ENCODE measurements around the gene ZCCHC17.

DNA sequence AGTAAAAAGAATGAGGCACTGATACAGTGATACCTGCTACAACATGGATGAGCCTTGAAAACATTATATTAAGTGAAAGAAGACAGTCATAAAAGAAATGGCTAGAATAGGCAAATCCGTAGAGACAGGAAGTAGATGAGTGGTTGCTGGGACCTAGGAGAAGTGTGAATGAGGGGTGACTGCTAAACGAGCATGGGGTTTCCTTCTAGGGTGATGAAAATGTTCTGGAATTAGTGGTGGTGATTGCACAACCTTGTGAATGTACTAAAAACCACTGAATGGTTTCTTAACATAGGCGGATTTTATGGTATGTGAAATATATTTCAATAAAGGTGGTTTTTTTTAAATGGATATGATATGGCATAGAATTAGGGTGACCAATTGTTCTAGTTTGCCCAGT, 103.6 kb downstream of the ZCCHC17 start:
- TF ChIP-seq, protein P1, sequence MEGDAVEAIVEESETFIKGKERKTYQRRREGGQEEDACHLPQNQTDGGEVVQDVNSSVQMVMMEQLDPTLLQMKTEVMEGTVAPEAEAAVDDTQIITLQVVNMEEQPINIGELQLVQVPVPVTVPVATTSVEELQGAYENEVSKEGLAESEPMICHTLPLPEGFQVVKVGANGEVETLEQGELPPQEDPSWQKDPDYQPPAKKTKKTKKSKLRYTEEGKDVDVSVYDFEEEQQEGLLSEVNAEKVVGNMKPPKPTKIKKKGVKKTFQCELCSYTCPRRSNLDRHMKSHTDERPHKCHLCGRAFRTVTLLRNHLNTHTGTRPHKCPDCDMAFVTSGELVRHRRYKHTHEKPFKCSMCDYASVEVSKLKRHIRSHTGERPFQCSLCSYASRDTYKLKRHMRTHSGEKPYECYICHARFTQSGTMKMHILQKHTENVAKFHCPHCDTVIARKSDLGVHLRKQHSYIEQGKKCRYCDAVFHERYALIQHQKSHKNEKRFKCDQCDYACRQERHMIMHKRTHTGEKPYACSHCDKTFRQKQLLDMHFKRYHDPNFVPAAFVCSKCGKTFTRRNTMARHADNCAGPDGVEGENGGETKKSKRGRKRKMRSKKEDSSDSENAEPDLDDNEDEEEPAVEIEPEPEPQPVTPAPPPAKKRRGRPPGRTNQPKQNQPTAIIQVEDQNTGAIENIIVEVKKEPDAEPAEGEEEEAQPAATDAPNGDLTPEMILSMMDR (IDR thresholded peaks at IDR 0.05; ENCODE audit: low read depth, low read length) = no peak
- TF ChIP-seq EZH2phosphoT487 (IDR thresholded peaks at IDR 0.05; ENCODE audit: low read depth) = no peak
